ENCODE results near the gene FRMPD4. TPM values are rescaled to one million over a fixed set of nuclear protein-coding genes. Genes with fewer than 3 reads are reported as not detected.

Gene FRMPD4
- total RNA-seq, 4 donors from 2014 or later: not detected

- intact Hi-C loops (cut with DNase I): no loop called here
Observed at GRCh38 chrX:12210196-12210815, 72.0 kb downstream of the FRMPD4 start.

GRCh38 chrX:12210971-12211370, 72.7 kb downstream of the FRMPD4 start:
- Histone ChIP-seq H3K27me3 (no peaks in the 10 kb centered on the region), H3K9me3 (no peaks in the 10 kb centered on the region), H3K4me3 (replicated peaks in 1 of 3) (no peak overlapping the region), H3K4me1 (no peaks in the 10 kb centered on the region), H3K27ac (no peak overlapping the region), H3K36me3 (no peaks in the 10 kb centered on the region)
- no peak for TF ChIP-seq CTCF (IDR thresholded peaks at IDR 0.05)
- no peak for TF ChIP-seq POLR2A (IDR thresholded peaks at IDR 0.05)
- 71 to 82% methylated on average over 3 of the region's 3 CpGs for WGBS, 2 donors
- DNase-seq: no peak
- intact Hi-C loops (cut with DNase I): no loop called here

More at GRCh38 chrX:12210196-12210815, 72.0 kb downstream of the FRMPD4 start:
- Histone ChIP-seq H3K36me3 (no peaks in the 10 kb centered on the region), H3K4me3 (replicated peaks in 1 of 3) (no peak overlapping the region), H3K9me3 (no peaks in the 10 kb centered on the region), H3K27ac (no peak overlapping the region), H3K4me1 (no peaks in the 10 kb centered on the region), H3K27me3 (no peaks in the 10 kb centered on the region)
- TF ChIP-seq CTCF (IDR thresholded peaks at IDR 0.05) (no peak), POLR2A (IDR thresholded peaks at IDR 0.05) (no peak)
- WGBS, 2 donors: 70 to 85% methylated on average over 4 of the region's 4 CpGs
- no peak for DNase-seq

- Histone ChIP-seq H3K36me3 (no peaks in the 10 kb centered on the region), H3K4me1 (no peaks in the 10 kb centered on the region), H3K4me3 (replicated peaks in 1 of 3) (no peak overlapping the region), H3K9me3 (no peaks in the 10 kb centered on the region), H3K27ac (no peak overlapping the region), H3K27me3 (no peaks in the 10 kb centered on the region)
- no peak for DNase-seq
- WGBS, 2 donors: 93 to 95% methylated on average over 4 of the region's 4 CpGs
- intact Hi-C loops (cut with DNase I): no loop called here
- TF ChIP-seq POLR2A (IDR thresholded peaks at IDR 0.05) (no peak), CTCF (IDR thresholded peaks at IDR 0.05) (no peak)
Observed at GRCh38 chrX:12223650-12224049, 85.4 kb downstream of the FRMPD4 start.

- intact Hi-C loops (cut with DNase I): no loop called here
- H3K4me3 ChIP-seq (replicated peaks in 1 of 3): no peak overlapping the region
- 67 to 93% methylated on average over 1 of the region's 1 CpG for WGBS, 2 donors
- H3K36me3 ChIP-seq: no peaks in the 10 kb centered on the region
- H3K27me3 ChIP-seq: no peaks in the 10 kb centered on the region
- H3K4me1 ChIP-seq: no peaks in the 10 kb centered on the region
- no peak overlapping the region for H3K27ac ChIP-seq
- DNase-seq: no peak
- no peaks in the 10 kb centered on the region for H3K9me3 ChIP-seq
- TF ChIP-seq CTCF (IDR thresholded peaks at IDR 0.05): no peak
- no peak for TF ChIP-seq POLR2A (IDR thresholded peaks at IDR 0.05)
Observed at GRCh38 chrX:12225107-12225506, 86.8 kb downstream of the FRMPD4 start.

- Histone ChIP-seq H3K27ac (no peak overlapping the region), H3K36me3 (no peaks in the 10 kb centered on the region), H3K4me1 (no peaks in the 10 kb centered on the region), H3K27me3 (no peaks in the 10 kb centered on the region), H3K9me3 (no peaks in the 10 kb centered on the region), H3K4me3 (replicated peaks in 1 of 3) (no peak overlapping the region)
- WGBS, 2 donors: 78 to 86% methylated on average over 2 of the region's 2 CpGs
- TF ChIP-seq POLR2A (IDR thresholded peaks at IDR 0.05) (no peak), CTCF (IDR thresholded peaks at IDR 0.05) (no peak)
- intact Hi-C loops (cut with DNase I): no loop called here
- DNase-seq: no peak
Observed at GRCh38 chrX:12227412-12228041, 89.3 kb downstream of the FRMPD4 start.
